UCSD-AML1 (cell line): ENCODE results near the gene LGALS12.
"Not testable (repeated sequence)": the region's sequence is repeated elsewhere in the genome, so short reads cannot be mapped to it uniquely, and the experiment has no call there.

Experiments
- DNase-seq: peaks from one replicate; lab custom pipeline; 2025; ENCODE audit not compliant: unreplicated experiment; lab: John Stamatoyannopoulos, UW

LGALS12 gene

GRCh38 chr11:63504933-63505586, 824 bp upstream of the LGALS12 start:
- DNase-seq = no peak

GRCh38 chr11:63506876-63507275, 992 bp downstream of the LGALS12 start:
- DNase-seq = no peak

GRCh38 chr11:63507511-63507910, 1.6 kb downstream of the LGALS12 start:
- DNase-seq = no peak

GRCh38 chr11:63508009-63508408, 2.1 kb downstream of the LGALS12 start:
- DNase-seq = peak; percentile 68

GRCh38 chr11:63508745-63509144, 2.9 kb downstream of the LGALS12 start:
- no peak for DNase-seq

GRCh38 chr11:63510360-63511047, 4.6 kb downstream of the LGALS12 start:
- no peak for DNase-seq

GRCh38 chr11:63511048-63511748, 5.3 kb downstream of the LGALS12 start:
- DNase-seq = no peak

GRCh38 chr11:63512816-63513215, 6.9 kb downstream of the LGALS12 start:
- DNase-seq = no peak

GRCh38 chr11:63516109-63516508, 10.2 kb downstream of the LGALS12 start:
- DNase-seq = no peak

- no peak for DNase-seq
Observed at GRCh38 chr11:63517156-63517555, 11.3 kb downstream of the LGALS12 start.

GRCh38 chr11:63518548-63518947, 12.7 kb downstream of the LGALS12 start:
- DNase-seq = no peak

- no peak for DNase-seq
Observed at GRCh38 chr11:63520606-63521170, 14.8 kb downstream of the LGALS12 start.

- no peak for DNase-seq
Observed at GRCh38 chr11:63521896-63522295, 16.0 kb downstream of the LGALS12 start.

GRCh38 chr11:63523151-63523550, 17.3 kb downstream of the LGALS12 start:
- no peak for DNase-seq

- no peak for DNase-seq
Observed at GRCh38 chr11:63527667-63528066, 21.8 kb downstream of the LGALS12 start.

GRCh38 chr11:63528156-63528555, 22.3 kb downstream of the LGALS12 start:
- DNase-seq = not testable (repeated sequence)

- DNase-seq = not testable (repeated sequence)
Observed at GRCh38 chr11:63528729-63529278, 22.9 kb downstream of the LGALS12 start.

- not testable (repeated sequence) for DNase-seq
Observed at GRCh38 chr11:63529373-63529772, 23.5 kb downstream of the LGALS12 start.

- DNase-seq = no peak
Observed at GRCh38 chr11:63530021-63530420, 24.1 kb downstream of the LGALS12 start.

- not testable (repeated sequence) for DNase-seq
Observed at GRCh38 chr11:63531074-63531792, 25.3 kb downstream of the LGALS12 start.

GRCh38 chr11:63532117-63532516, 26.2 kb downstream of the LGALS12 start:
- no peak for DNase-seq
